A673 (cell line): ENCODE measurements around the gene ULK4. TPM values are rescaled to one million over a fixed set of nuclear protein-coding genes. Genes with fewer than 3 reads are reported as not detected.

Source experiments
- BruUV-seq: library from RNA; stranded (reverse); fragments of 400-500 nt; replicated peaks from 2 replicates; lab custom pipeline; 2021; lab: Mats Ljungman, UMichigan
- CTCF ChIA-PET: fragments of 300-600 bp; sonication (Branson Sonifier 250); formaldehyde crosslinking; loops from one replicate; lab custom pipeline; 2022; ENCODE audit warnings: antibody characterized with exemption; lab: Charles Lee
- POLR2A ChIA-PET: fragments of 300-600 bp; sonication (Branson Sonifier 250); formaldehyde crosslinking; loops from one replicate; lab custom pipeline; 2022; ENCODE audit warnings: antibody characterized with exemption; ENCODE audit not compliant: low non-redundant PET; lab: Charles Lee
- DNase-seq: peaks from one replicate; pipeline ENCODE4 v3.0.0-alpha.2; 2015; ENCODE audit warnings: low spot score
- H3K27ac ChIP-seq: fragments of 200-600 bp; sonication (generic); 2 replicates; pipeline ENCODE4 v1.5.1; 2016; ENCODE audit warnings: mixed run types, low read depth, mild to moderate bottlenecking, mixed read lengths, antibody characterized with exemption, low read length; ENCODE audit not compliant: poor library complexity, severe bottlenecking
- H3K27me3 ChIP-seq: fragments of 200-600 bp; sonication (generic); replicated peaks from 2 replicates; pipeline ENCODE4 v1.6.1; 2017; ENCODE audit warnings: mixed run types, low read depth, mild to moderate bottlenecking, mixed read lengths, antibody characterized with exemption, low read length; ENCODE audit not compliant: insufficient read depth, poor library complexity
- H3K36me3 ChIP-seq: fragments of 200-600 bp; sonication (generic); 2 replicates; pipeline ENCODE4 v1.6.1; 2016; ENCODE audit warnings: mixed run types, mild to moderate bottlenecking, mixed read lengths, antibody characterized with exemption, low read length; ENCODE audit not compliant: insufficient read depth, poor library complexity, severe bottlenecking
- H3K4me1 ChIP-seq: fragments of 200-600 bp; sonication (generic); 2 replicates; pipeline ENCODE4 v1.6.1; 2017; ENCODE audit warnings: mixed run types, mild to moderate bottlenecking, mixed read lengths, antibody characterized with exemption, low read length; ENCODE audit not compliant: insufficient read depth, poor library complexity, severe bottlenecking
- H3K4me3 ChIP-seq: fragments of 200-600 bp; sonication (generic); 2 replicates; pipeline ENCODE4 v1.5.1; 2016; ENCODE audit warnings: low read depth, mixed run types, mild to moderate bottlenecking, mixed read lengths, low read length; ENCODE audit not compliant: poor library complexity, severe bottlenecking
- H3K9me3 ChIP-seq: fragments of 200-600 bp; sonication (generic); 2 replicates; pipeline ENCODE4 v1.6.1; 2016; ENCODE audit warnings: mixed run types, low read depth, mild to moderate bottlenecking, mixed read lengths, antibody characterized with exemption, low read length; ENCODE audit not compliant: poor library complexity, severe bottlenecking
- EZH2 ChIP-seq: fragments of 200-600 bp; sonication (generic); IDR thresholded peaks from 2 replicates; pipeline ENCODE4 v1.6.1; 2017; ENCODE audit warnings: borderline replicate concordance, low read depth, mild to moderate bottlenecking, mixed read lengths, antibody characterized with exemption, low read length; ENCODE audit not compliant: poor library complexity, severe bottlenecking
- intact Hi-C: fragments of 100-400 bp; cut with micrococcal nuclease; formaldehyde crosslinking; loops from one replicate; pipeline ENCODE4 v1.10.0; 2022; ENCODE audit not compliant: unreplicated experiment
- total RNA-seq: library from RNA; stranded (reverse); gene quantifications from 2 replicates; pipeline ENCODE4 v1.2.3, GENCODE V29; 2021
- TF ChIP-seq, protein P1 (sequence below): fragments of 300-800, 200-600 bp; sonication (generic); conservative IDR thresholded peaks from 2 replicates; pipeline ENCODE4 v1.5.1; 2017; ENCODE audit warnings: low read depth, mild to moderate bottlenecking, antibody characterized with exemption, low read length, moderate library complexity, mixed read lengths

ULK4 gene
- total RNA-seq, 1 experiment from 2014 or later: 7.4 TPM

GRCh38 chr3:41526995-41527573, 434.8 kb downstream of the ULK4 start:
- H3K9me3 ChIP-seq: no peaks in the 10 kb centered on the region
- H3K4me3 ChIP-seq: no peak overlapping the region
- CTCF ChIA-PET: no interaction called here
- POLR2A ChIA-PET: no interaction called here
- DNase-seq: no peak
- no peak overlapping the region for H3K27ac ChIP-seq
- TF ChIP-seq, protein P1, sequence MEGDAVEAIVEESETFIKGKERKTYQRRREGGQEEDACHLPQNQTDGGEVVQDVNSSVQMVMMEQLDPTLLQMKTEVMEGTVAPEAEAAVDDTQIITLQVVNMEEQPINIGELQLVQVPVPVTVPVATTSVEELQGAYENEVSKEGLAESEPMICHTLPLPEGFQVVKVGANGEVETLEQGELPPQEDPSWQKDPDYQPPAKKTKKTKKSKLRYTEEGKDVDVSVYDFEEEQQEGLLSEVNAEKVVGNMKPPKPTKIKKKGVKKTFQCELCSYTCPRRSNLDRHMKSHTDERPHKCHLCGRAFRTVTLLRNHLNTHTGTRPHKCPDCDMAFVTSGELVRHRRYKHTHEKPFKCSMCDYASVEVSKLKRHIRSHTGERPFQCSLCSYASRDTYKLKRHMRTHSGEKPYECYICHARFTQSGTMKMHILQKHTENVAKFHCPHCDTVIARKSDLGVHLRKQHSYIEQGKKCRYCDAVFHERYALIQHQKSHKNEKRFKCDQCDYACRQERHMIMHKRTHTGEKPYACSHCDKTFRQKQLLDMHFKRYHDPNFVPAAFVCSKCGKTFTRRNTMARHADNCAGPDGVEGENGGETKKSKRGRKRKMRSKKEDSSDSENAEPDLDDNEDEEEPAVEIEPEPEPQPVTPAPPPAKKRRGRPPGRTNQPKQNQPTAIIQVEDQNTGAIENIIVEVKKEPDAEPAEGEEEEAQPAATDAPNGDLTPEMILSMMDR: no peak
- TF ChIP-seq EZH2: no peak
- intact Hi-C loops: no loop called here
- BruUV-seq: no TSS peak
- no peaks in the 10 kb centered on the region for H3K27me3 ChIP-seq
- no peaks in the 10 kb centered on the region for H3K36me3 ChIP-seq
- no peaks in the 10 kb centered on the region for H3K4me1 ChIP-seq

- Histone ChIP-seq H3K4me3 (no peak overlapping the region), H3K27ac (no peak overlapping the region), H3K9me3 (no peaks in the 10 kb centered on the region), H3K4me1 (no peaks in the 10 kb centered on the region), H3K27me3 (no peaks in the 10 kb centered on the region), H3K36me3 (no peaks in the 10 kb centered on the region)
- TF ChIP-seq, protein P1: no peak
- ChIA-PET CTCF (no interaction called here), POLR2A (no interaction called here)
- BruUV-seq: no TSS peak
- intact Hi-C loops: no loop called here
- no peak for DNase-seq
These were observed 436.4 kb downstream of the ULK4 start for GRCh38 chr3:41525303-41526064.

DNA sequence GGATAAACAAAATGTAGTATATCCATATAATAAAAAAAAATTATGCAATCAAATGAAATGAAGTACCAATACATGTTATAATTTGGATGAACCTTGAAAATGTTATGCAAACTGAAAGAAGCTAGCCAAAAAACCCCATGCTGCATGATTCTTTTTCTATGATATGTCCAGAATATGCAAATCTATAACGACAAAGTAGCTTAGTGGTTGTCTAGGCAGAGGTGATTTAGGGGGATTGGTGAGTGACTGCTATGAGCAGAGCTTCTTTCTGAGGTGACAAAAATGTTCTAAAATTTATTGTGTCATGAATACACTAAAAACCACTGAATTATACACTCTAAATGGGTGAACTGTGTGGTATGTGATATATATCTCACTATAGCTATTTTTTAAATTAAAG, 438.0 kb downstream of the ULK4 start:
- BruUV-seq: no TSS peak
- H3K4me3 ChIP-seq: no peak overlapping the region
- H3K27ac ChIP-seq: no peak overlapping the region
- no peak for DNase-seq
- no peaks in the 10 kb centered on the region for H3K36me3 ChIP-seq
- ChIA-PET POLR2A (interaction anchor here (0.6 kb wide), 1 partner anchor 1293 kb away, joined by 7 read pairs; no protein-coding TSS in a partner anchor), CTCF (no interaction called here)
- H3K4me1 ChIP-seq: no peaks in the 10 kb centered on the region
- no peaks in the 10 kb centered on the region for H3K27me3 ChIP-seq
- H3K9me3 ChIP-seq: no peaks in the 10 kb centered on the region
- intact Hi-C loops: no loop called here
- TF ChIP-seq, protein P1: no peak
- TF ChIP-seq EZH2: no peak
